NCI-H1092 (cell line): ENCODE measurements around the gene GINS3.

Source experiments
- DNase-seq: peaks from one replicate; lab custom pipeline; 2025; lab: John Stamatoyannopoulos, UW

Gene GINS3

GRCh38 chr16:58392215-58393137, at the start of gene GINS3:
Gene GINS3, plus strand, starts transcription at chr16:58392471. Its CDS starts 131 bp downstream, at chr16:58392602.
- peak; percentile 78 for DNase-seq

- DNase-seq = no peak
Measured at GRCh38 chr16:58343562-58343961, 48.7 kb upstream of the GINS3 start.

- DNase-seq = no peak
Measured at GRCh38 chr16:58345574-58346354, 46.5 kb upstream of the GINS3 start.

GRCh38 chr16:58346831-58347371, 45.4 kb upstream of the GINS3 start:
- no peak for DNase-seq

GRCh38 chr16:58348986-58349385, 43.3 kb upstream of the GINS3 start:
- DNase-seq = no peak

- DNase-seq = no peak
Measured at GRCh38 chr16:58352690-58353089, 39.6 kb upstream of the GINS3 start.

GRCh38 chr16:58360041-58360634, 32.1 kb upstream of the GINS3 start:
- no peak for DNase-seq

GRCh38 chr16:58361726-58362125, 30.5 kb upstream of the GINS3 start:
- DNase-seq = no peak

- no peak for DNase-seq
Measured at GRCh38 chr16:58363746-58364393, 28.4 kb upstream of the GINS3 start.

- DNase-seq = no peak
Measured at GRCh38 chr16:58365623-58366022, 26.6 kb upstream of the GINS3 start.

- DNase-seq = no peak
Measured at GRCh38 chr16:58366247-58367031, 25.8 kb upstream of the GINS3 start.

- DNase-seq = no peak
Measured at GRCh38 chr16:58367252-58367651, 25.0 kb upstream of the GINS3 start.

GRCh38 chr16:58371841-58372240, 20.4 kb upstream of the GINS3 start:
- DNase-seq = no peak

- no peak for DNase-seq
Measured at GRCh38 chr16:58375386-58375785, 16.9 kb upstream of the GINS3 start.

GRCh38 chr16:58377932-58378331, 14.3 kb upstream of the GINS3 start:
- no peak for DNase-seq

GRCh38 chr16:58378401-58378800, 13.9 kb upstream of the GINS3 start:
- no peak for DNase-seq

- no peak for DNase-seq
Measured at GRCh38 chr16:58379736-58380135, 12.5 kb upstream of the GINS3 start.

GRCh38 chr16:58381661-58382060, 10.6 kb upstream of the GINS3 start:
- no peak for DNase-seq

GRCh38 chr16:58384437-58385055, 7.7 kb upstream of the GINS3 start:
- DNase-seq = no peak

GRCh38 chr16:58385218-58385773, 7.0 kb upstream of the GINS3 start:
- no peak for DNase-seq
